ENCODE data around the gene GRIFIN. TPM values are rescaled to one million over a fixed set of nuclear protein-coding genes. Genes with fewer than 3 reads are reported as not detected.

GRIFIN gene
- total RNA-seq, 2 experiments from 2014 or later, result not detected

DNA sequence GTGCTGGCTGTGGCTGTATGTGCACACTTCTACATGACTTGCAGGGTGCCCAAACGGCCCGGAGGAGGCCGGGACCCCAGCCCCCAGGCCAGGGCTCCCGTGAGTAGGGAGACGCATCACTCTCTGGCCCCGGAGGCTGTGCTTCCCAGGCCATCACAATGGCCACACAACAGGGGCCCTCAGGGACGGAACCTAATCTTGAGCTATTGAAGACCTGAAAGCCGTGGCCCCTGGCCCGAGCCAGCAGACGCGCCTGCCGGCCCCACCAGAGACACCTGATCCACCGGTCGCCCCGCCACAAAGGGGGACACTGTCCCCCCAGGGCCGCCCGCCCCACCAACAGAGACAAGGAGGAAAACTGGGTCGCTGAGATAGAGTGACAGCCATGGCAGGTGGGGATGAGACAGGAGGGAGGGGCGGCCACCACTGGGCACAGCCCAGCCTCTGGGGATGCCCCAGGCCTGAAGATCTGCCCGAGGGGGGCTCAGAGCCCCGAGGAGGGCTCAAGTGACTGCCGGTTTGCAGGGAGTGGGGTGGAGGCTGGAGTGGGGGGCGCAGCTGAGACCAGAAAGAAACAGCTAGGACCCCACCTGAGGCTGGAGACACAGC is 33.2 kb upstream of the GRIFIN start:
- intact Hi-C loops (cut with micrococcal nuclease; ENCODE audit: unreplicated experiment), result no loop called here
- peak overlapping the region; percentile 15; the same call in 1 of the 2 replicates for H2AFZ ChIP-seq (ENCODE audit: low read length)
- CTCF ChIA-PET (ENCODE audit: unreplicated experiment), result no interaction called here
- POLR2A ChIA-PET, result no interaction called here
- DNase-seq (ENCODE audit: low spot score), result no peak
- peak overlapping the region; percentile 33; the same call in 1 of the 2 replicates for H3K4me2 ChIP-seq (ENCODE audit: low read length)
- H3K9me2 ChIP-seq (ENCODE audit: insufficient read depth, low read length), result no peaks in the 10 kb centered on the region
- BruUV-seq (replicated peaks), result no TSS peak
- H3K9me3 ChIP-seq (ENCODE audit: low read length), result no peaks in the 10 kb centered on the region
- no peaks in the 10 kb centered on the region for H3K36me3 ChIP-seq (ENCODE audit: insufficient read depth, low read length)
- H3K79me2 ChIP-seq (ENCODE audit: insufficient read depth, low read depth, low read length), result no peaks in the 10 kb centered on the region
- no peak overlapping the region for H3K27ac ChIP-seq (ENCODE audit: low read depth, low read length, poor library complexity, severe bottlenecking)
- TF ChIP-seq EZH2phosphoT487 (IDR thresholded peaks at IDR 0.05; ENCODE audit: borderline replicate concordance, low read depth, low read length), result no peak
- TF ChIP-seq, protein P1, sequence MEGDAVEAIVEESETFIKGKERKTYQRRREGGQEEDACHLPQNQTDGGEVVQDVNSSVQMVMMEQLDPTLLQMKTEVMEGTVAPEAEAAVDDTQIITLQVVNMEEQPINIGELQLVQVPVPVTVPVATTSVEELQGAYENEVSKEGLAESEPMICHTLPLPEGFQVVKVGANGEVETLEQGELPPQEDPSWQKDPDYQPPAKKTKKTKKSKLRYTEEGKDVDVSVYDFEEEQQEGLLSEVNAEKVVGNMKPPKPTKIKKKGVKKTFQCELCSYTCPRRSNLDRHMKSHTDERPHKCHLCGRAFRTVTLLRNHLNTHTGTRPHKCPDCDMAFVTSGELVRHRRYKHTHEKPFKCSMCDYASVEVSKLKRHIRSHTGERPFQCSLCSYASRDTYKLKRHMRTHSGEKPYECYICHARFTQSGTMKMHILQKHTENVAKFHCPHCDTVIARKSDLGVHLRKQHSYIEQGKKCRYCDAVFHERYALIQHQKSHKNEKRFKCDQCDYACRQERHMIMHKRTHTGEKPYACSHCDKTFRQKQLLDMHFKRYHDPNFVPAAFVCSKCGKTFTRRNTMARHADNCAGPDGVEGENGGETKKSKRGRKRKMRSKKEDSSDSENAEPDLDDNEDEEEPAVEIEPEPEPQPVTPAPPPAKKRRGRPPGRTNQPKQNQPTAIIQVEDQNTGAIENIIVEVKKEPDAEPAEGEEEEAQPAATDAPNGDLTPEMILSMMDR (conservative IDR thresholded peaks at IDR 0.05; ENCODE audit: low read length), result no peak
- H3K4me1 ChIP-seq (ENCODE audit: insufficient read depth, low read length, poor library complexity, severe bottlenecking), result peaks cover 50% of the 10 kb centered on the region
- H3K4me3 ChIP-seq (ENCODE audit: low read depth, low read length, poor library complexity, severe bottlenecking), result no peak overlapping the region
- no peaks in the 10 kb centered on the region for H4K20me1 ChIP-seq (ENCODE audit: insufficient read depth, low read length)

- H3K4me1 ChIP-seq (ENCODE audit: insufficient read depth, low read length, poor library complexity, severe bottlenecking), result peaks cover 50% of the 10 kb centered on the region
- TF ChIP-seq, protein P1 (conservative IDR thresholded peaks at IDR 0.05; ENCODE audit: low read length), result no peak
- TF ChIP-seq EZH2phosphoT487 (IDR thresholded peaks at IDR 0.05; ENCODE audit: borderline replicate concordance, low read depth, low read length), result no peak
- no peaks in the 10 kb centered on the region for H4K20me1 ChIP-seq (ENCODE audit: insufficient read depth, low read length)
- no peak overlapping the region for H3K4me3 ChIP-seq (ENCODE audit: low read depth, low read length, poor library complexity, severe bottlenecking)
- no peaks in the 10 kb centered on the region for H3K79me2 ChIP-seq (ENCODE audit: insufficient read depth, low read depth, low read length)
- peak; percentile 70 for DNase-seq (ENCODE audit: low spot score)
- ChIA-PET POLR2A (no interaction called here), CTCF (ENCODE audit: unreplicated experiment) (no interaction called here)
- H3K36me3 ChIP-seq (ENCODE audit: insufficient read depth, low read length), result no peaks in the 10 kb centered on the region
- intact Hi-C loops (cut with micrococcal nuclease; ENCODE audit: unreplicated experiment), result no loop called here
- H3K9me2 ChIP-seq (ENCODE audit: insufficient read depth, low read length), result no peaks in the 10 kb centered on the region
- peak overlapping the region; percentile 33; the same call in 1 of the 2 replicates for H3K4me2 ChIP-seq (ENCODE audit: low read length)
- H3K9me3 ChIP-seq (ENCODE audit: low read length), result no peaks in the 10 kb centered on the region
- BruUV-seq (replicated peaks), result no TSS peak
- H3K27ac ChIP-seq (ENCODE audit: low read depth, low read length, poor library complexity, severe bottlenecking), result no peak overlapping the region
- H2AFZ ChIP-seq (ENCODE audit: low read length), result peak overlapping the region; percentile 15; the same call in 1 of the 2 replicates
These were observed 32.4 kb upstream of the GRIFIN start for GRCh38 chr7:2508327-2509215.
